Activated CD4-positive, alpha-beta T cell treated with anti-CD3 and anti-CD28 coated beads, Interleukin-2, amount 50 U/mL, for 24 hours (primary cell): ENCODE results near the gene AGFG2.

ENCODE experiments used
- DNase-seq, 2 donors: peaks; one replicate each; pipeline ENCODE4 v3.0.0-alpha.2; 2020; ENCODE audit warnings: low read depth in 1 of 2, low spot score in 1 of 2

Gene AGFG2

GRCh38 chr7:100604976-100605911, 66.2 kb downstream of the AGFG2 start:
- DNase-seq: no peak

DNA sequence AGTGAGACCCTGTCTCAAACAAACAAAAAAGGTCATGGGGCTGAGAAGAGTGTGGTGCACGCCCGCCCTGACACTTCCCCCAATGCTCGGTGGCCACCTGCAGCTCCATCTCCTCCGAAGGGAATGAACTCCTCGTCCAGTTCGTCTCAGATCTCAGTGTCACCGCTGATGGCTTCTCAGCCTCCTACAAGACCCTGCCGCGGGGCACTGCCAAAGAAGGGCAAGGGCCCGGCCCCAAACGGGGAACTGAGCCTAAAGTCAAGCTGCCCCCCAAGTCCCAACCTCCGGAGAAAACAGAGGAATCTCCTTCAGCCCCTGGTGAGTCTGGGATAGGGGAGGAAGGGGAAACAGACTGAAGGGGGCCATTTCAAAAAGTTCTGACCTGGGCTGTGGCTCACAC, 67.3 kb downstream of the AGFG2 start:
- no peak for DNase-seq

DNA sequence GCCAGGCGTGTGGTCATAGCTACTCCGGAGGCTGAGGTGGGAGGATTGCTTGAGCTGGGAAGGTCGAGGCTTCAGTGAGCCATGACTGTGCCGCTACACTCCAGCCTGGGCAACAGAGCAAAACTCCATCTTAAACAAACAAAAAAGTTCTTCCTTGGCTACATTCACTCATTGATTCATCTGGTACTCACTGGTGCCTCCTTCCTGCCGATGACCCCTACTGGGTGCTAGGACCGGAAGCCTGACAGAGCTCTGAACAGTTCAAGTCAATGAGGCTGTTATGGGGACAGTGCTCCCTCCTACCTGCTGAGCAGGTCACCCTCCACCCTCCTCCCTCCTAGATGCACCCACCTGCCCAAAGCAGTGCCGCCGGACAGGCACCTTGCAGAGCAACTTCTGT, 68.1 kb downstream of the AGFG2 start:
- DNase-seq: no peak

- DNase-seq: no peak
These were observed 71.0 kb downstream of the AGFG2 start for GRCh38 chr7:100609958-100610357.

- peak; percentile 96 to 97 for DNase-seq
These were observed 73.2 kb downstream of the AGFG2 start, which contains the start of gene MOSPD3 for GRCh38 chr7:100611983-100612729. Gene MOSPD3, plus strand, starts transcription at chr7:100612540. Its CDS starts 252 bp downstream, at chr7:100612792.

GRCh38 chr7:100612730-100613390, 73.9 kb downstream of the AGFG2 start:
- no peak for DNase-seq

- no peak for DNase-seq
These were observed 74.6 kb downstream of the AGFG2 start for GRCh38 chr7:100613412-100614175.

DNA sequence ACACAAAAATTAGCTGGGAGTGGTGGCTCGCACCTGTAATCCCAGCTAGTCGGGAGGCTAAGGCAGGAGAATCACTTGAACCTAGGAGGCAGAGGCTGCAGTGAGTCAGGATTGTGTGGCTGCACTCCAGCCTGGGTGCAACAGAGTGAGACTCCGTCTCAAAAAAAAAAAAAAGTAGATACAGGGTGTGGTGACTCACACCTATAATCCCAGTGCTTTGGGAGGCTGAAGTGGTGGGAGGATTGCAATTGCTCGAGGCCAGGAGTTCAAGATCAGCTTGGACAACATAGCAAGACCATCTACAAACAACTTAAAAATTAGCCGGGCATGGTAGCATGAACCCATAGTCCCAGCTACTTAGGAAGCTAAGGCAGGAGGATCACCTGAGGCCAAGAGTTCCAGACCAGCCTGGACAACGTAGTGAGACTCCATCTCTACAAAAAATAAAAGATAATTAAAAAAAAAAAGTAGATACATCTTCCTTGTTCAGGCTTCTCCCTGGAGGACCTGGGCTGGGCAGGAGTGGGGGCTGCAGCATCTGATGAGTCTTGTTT, 75.4 kb downstream of the AGFG2 start:
- no peak for DNase-seq
